Gastrocnemius medialis (tissue), 4 donors: ENCODE data around the gene WIPI1.

Source experiments
- CTCF ChIP-seq, 5 experiments: fragments of 450-650 bp in 3 of 5; fragments of 200-600 bp in 2 of 5; sonication (generic) in 2 of 5; IDR thresholded peaks in 4 of 5; conservative IDR thresholded peaks in 1 of 5; 1 replicate in 4 of 5; 2 replicates in 1 of 5; pipeline ENCODE4 v1.5.1; 2016 to 2019; ENCODE audit warnings: antibody characterized with exemption in 5 of 5, mild to moderate bottlenecking in 3 of 5, moderate library complexity in 3 of 5
- POLR2A ChIP-seq, 2 donors: fragments of 450-650 bp; IDR thresholded peaks; one replicate each; pipeline ENCODE4 v1.6.1; 2017; ENCODE audit warnings: antibody characterized with exemption in 2 of 2, mild to moderate bottlenecking in 2 of 2, moderate library complexity in 2 of 2

- TF ChIP-seq POLR2A (IDR thresholded peaks at IDR 0.05) (no peak), CTCF (IDR thresholded peaks at IDR 0.05 in 4 of 5, conservative IDR thresholded peaks at IDR 0.05 in 1 of 5) (no peak)
Observed at GRCh38 chr17:68431045-68431608, 26.2 kb downstream of the WIPI1 start.
